WTC11 (cell line): ENCODE results near the gene NUCB2.
"Not testable (repeated sequence)": the region's sequence is repeated elsewhere in the genome, so short reads cannot be mapped to it uniquely, and the experiment has no call there.

Experiments used
- NFYB ChIP-seq: sonication (generic); formaldehyde crosslinking; conservative IDR thresholded peaks from 2 replicates; pipeline ENCODE4 v1.8.0; 2022; ENCODE audit warnings: low read depth, missing genetic modification reagents
- RORB ChIP-seq: fragments of 250-450 bp; sonication (Bioruptor Pico); IDR thresholded peaks from 2 replicates; pipeline ENCODE4 v1.9.0; 2021; ENCODE audit warnings: mild to moderate bottlenecking
- TF ChIP-seq, protein P1 (sequence below): fragments of 200-600 bp; IDR thresholded peaks from 2 replicates; pipeline ENCODE4 v1.8.0; 2022; ENCODE audit warnings: antibody characterized with exemption
- TF ChIP-seq, protein P2 (sequence below): sonication (generic); formaldehyde crosslinking; IDR thresholded peaks from 2 replicates; pipeline ENCODE4 v1.8.0; 2022; ENCODE audit warnings: mild to moderate bottlenecking, missing genetic modification reagents
- TF ChIP-seq, protein P3 (sequence below): sonication (generic); formaldehyde crosslinking; IDR thresholded peaks from 2 replicates; pipeline ENCODE4 v1.8.1; 2022; ENCODE audit warnings: mild to moderate bottlenecking, missing genetic modification reagents, moderate library complexity, borderline replicate concordance
- TF ChIP-seq, protein P4 (sequence below): sonication (generic); formaldehyde crosslinking; IDR thresholded peaks from 2 replicates; pipeline ENCODE4 v1.8.0; 2022; ENCODE audit warnings: mild to moderate bottlenecking, missing genetic modification reagents
- TF ChIP-seq, protein P5 (sequence below): sonication (generic); formaldehyde crosslinking; IDR thresholded peaks from 2 replicates; pipeline ENCODE4 v1.8.1; 2023; ENCODE audit warnings: mild to moderate bottlenecking, moderate library complexity, missing genetic modification reagents
- TF ChIP-seq, protein P6 (sequence below): sonication (generic); formaldehyde crosslinking; IDR thresholded peaks from 2 replicates; pipeline ENCODE4 v1.8.1; 2022; ENCODE audit warnings: missing genetic modification reagents, borderline replicate concordance
- TF ChIP-seq, protein P7 (sequence below): sonication (generic); formaldehyde crosslinking; IDR thresholded peaks from 2 replicates; pipeline ENCODE4 v1.8.0; 2023; ENCODE audit warnings: mild to moderate bottlenecking, missing genetic modification reagents

DNA sequence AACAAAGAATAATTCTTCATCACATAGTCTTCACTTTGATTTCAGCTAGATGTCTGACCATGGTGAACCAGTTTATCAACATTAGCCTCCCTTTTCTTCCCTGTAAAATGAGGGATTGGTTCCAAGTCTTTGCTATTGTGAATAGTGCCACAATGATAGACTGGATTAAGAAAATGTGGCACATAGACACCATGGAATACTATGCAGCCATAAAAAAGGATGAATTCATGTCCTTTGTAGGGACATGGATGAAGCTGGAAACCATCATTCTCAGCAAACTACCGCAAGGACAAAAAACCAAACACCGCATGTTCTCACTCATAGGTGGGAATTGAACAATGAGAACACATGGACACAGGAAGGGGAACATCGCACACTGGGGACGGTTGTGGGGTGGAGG, 33.6 kb upstream of the NUCB2 start:
- TF ChIP-seq, protein P1, sequence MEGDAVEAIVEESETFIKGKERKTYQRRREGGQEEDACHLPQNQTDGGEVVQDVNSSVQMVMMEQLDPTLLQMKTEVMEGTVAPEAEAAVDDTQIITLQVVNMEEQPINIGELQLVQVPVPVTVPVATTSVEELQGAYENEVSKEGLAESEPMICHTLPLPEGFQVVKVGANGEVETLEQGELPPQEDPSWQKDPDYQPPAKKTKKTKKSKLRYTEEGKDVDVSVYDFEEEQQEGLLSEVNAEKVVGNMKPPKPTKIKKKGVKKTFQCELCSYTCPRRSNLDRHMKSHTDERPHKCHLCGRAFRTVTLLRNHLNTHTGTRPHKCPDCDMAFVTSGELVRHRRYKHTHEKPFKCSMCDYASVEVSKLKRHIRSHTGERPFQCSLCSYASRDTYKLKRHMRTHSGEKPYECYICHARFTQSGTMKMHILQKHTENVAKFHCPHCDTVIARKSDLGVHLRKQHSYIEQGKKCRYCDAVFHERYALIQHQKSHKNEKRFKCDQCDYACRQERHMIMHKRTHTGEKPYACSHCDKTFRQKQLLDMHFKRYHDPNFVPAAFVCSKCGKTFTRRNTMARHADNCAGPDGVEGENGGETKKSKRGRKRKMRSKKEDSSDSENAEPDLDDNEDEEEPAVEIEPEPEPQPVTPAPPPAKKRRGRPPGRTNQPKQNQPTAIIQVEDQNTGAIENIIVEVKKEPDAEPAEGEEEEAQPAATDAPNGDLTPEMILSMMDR: not testable (repeated sequence)
- TF ChIP-seq, protein P2, sequence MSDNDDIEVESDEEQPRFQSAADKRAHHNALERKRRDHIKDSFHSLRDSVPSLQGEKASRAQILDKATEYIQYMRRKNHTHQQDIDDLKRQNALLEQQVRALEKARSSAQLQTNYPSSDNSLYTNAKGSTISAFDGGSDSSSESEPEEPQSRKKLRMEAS (CRISPR knock-in tag): not testable (repeated sequence)
- TF ChIP-seq, protein P3, sequence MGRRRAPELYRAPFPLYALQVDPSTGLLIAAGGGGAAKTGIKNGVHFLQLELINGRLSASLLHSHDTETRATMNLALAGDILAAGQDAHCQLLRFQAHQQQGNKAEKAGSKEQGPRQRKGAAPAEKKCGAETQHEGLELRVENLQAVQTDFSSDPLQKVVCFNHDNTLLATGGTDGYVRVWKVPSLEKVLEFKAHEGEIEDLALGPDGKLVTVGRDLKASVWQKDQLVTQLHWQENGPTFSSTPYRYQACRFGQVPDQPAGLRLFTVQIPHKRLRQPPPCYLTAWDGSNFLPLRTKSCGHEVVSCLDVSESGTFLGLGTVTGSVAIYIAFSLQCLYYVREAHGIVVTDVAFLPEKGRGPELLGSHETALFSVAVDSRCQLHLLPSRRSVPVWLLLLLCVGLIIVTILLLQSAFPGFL: not testable (repeated sequence)
- TF ChIP-seq, protein P4, sequence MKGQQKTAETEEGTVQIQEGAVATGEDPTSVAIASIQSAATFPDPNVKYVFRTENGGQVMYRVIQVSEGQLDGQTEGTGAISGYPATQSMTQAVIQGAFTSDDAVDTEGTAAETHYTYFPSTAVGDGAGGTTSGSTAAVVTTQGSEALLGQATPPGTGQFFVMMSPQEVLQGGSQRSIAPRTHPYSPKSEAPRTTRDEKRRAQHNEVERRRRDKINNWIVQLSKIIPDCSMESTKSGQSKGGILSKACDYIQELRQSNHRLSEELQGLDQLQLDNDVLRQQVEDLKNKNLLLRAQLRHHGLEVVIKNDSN (CRISPR knock-in tag): not testable (repeated sequence)
- TF ChIP-seq, protein P5, sequence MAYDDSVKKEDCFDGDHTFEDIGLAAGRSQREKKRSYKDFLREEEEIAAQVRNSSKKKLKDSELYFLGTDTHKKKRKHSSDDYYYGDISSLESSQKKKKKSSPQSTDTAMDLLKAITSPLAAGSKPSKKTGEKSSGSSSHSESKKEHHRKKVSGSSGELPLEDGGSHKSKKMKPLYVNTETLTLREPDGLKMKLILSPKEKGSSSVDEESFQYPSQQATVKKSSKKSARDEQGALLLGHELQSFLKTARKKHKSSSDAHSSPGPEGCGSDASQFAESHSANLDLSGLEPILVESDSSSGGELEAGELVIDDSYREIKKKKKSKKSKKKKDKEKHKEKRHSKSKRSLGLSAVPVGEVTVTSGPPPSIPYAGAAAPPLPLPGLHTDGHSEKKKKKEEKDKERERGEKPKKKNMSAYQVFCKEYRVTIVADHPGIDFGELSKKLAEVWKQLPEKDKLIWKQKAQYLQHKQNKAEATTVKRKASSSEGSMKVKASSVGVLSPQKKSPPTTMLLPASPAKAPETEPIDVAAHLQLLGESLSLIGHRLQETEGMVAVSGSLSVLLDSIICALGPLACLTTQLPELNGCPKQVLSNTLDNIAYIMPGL (CRISPR knock-in tag): not testable (repeated sequence)
- not testable (repeated sequence) for TF ChIP-seq RORB, NFYB (CRISPR knock-in tag)
- TF ChIP-seq, protein P6, sequence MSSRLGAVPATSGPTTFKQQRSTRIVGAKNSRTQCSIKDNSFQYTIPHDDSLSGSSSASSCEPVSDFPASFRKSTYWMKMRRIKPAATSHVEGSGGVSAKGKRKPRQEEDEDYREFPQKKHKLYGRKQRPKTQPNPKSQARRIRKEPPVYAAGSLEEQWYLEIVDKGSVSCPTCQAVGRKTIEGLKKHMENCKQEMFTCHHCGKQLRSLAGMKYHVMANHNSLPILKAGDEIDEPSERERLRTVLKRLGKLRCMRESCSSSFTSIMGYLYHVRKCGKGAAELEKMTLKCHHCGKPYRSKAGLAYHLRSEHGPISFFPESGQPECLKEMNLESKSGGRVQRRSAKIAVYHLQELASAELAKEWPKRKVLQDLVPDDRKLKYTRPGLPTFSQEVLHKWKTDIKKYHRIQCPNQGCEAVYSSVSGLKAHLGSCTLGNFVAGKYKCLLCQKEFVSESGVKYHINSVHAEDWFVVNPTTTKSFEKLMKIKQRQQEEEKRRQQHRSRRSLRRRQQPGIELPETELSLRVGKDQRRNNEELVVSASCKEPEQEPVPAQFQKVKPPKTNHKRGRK (CRISPR knock-in tag): not testable (repeated sequence)
- TF ChIP-seq, protein P7, sequence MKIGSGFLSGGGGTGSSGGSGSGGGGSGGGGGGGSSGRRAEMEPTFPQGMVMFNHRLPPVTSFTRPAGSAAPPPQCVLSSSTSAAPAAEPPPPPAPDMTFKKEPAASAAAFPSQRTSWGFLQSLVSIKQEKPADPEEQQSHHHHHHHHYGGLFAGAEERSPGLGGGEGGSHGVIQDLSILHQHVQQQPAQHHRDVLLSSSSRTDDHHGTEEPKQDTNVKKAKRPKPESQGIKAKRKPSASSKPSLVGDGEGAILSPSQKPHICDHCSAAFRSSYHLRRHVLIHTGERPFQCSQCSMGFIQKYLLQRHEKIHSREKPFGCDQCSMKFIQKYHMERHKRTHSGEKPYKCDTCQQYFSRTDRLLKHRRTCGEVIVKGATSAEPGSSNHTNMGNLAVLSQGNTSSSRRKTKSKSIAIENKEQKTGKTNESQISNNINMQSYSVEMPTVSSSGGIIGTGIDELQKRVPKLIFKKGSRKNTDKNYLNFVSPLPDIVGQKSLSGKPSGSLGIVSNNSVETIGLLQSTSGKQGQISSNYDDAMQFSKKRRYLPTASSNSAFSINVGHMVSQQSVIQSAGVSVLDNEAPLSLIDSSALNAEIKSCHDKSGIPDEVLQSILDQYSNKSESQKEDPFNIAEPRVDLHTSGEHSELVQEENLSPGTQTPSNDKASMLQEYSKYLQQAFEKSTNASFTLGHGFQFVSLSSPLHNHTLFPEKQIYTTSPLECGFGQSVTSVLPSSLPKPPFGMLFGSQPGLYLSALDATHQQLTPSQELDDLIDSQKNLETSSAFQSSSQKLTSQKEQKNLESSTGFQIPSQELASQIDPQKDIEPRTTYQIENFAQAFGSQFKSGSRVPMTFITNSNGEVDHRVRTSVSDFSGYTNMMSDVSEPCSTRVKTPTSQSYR (CRISPR knock-in tag): not testable (repeated sequence)
